ENCODE results near the gene SIGLEC5. TPM values are rescaled to one million over a fixed set of nuclear protein-coding genes. Genes with fewer than 3 reads are reported as not detected.

Gene SIGLEC5
- total RNA-seq, 4 donors from 2014 or later, result 0.20 to 2.2 (median 1.6) TPM

GRCh38 chr19:51590441-51590840 is 39.8 kb downstream of the SIGLEC5 start:
- no peak for DNase-seq (ENCODE audit: low spot score in 2 of 2)
- no peak for TF ChIP-seq EP300 (IDR thresholded peaks at IDR 0.05)
- H3K4me3 ChIP-seq, result no peak overlapping the region
- H3K36me3 ChIP-seq, result peaks cover 0 to 49% (median 6%) of the 10 kb centered on the region in 3 donors
- peaks cover 0 to 21% (median 7%) of the 10 kb centered on the region in 4 donors for H3K4me1 ChIP-seq
- peaks cover 0 to 26% (median 3%) of the 10 kb centered on the region in 4 donors for H3K9me3 ChIP-seq
- no peaks in the 10 kb centered on the region for H3K27me3 ChIP-seq
- no peak overlapping the region for H3K27ac ChIP-seq
- WGBS, 2 donors, result 82 to 96% methylated on average over 3 of the region's 3 CpGs

- no peak for DNase-seq (ENCODE audit: low spot score in 2 of 2)
- Histone ChIP-seq H3K27me3 (no peaks in the 10 kb centered on the region), H3K4me3 (no peak overlapping the region), H3K27ac (no peak overlapping the region), H3K4me1 (peaks cover 0 to 15% (median 3%) of the 10 kb centered on the region in 4 donors), H3K36me3 (peaks cover 0 to 59% (median 6%) of the 10 kb centered on the region in 3 donors), H3K9me3 (peaks cover 0 to 30% (median 3%) of the 10 kb centered on the region in 4 donors)
- TF ChIP-seq EP300 (IDR thresholded peaks at IDR 0.05) (no peak), CTCF (IDR thresholded peaks at IDR 0.05) (no peak), POLR2A (IDR thresholded peaks at IDR 0.05) (no peak)
- WGBS, 2 donors, result 93 to 94% methylated on average over 2 of the region's 2 CpGs
Measured at GRCh38 chr19:51589511-51589910, 40.7 kb downstream of the SIGLEC5 start.

DNA sequence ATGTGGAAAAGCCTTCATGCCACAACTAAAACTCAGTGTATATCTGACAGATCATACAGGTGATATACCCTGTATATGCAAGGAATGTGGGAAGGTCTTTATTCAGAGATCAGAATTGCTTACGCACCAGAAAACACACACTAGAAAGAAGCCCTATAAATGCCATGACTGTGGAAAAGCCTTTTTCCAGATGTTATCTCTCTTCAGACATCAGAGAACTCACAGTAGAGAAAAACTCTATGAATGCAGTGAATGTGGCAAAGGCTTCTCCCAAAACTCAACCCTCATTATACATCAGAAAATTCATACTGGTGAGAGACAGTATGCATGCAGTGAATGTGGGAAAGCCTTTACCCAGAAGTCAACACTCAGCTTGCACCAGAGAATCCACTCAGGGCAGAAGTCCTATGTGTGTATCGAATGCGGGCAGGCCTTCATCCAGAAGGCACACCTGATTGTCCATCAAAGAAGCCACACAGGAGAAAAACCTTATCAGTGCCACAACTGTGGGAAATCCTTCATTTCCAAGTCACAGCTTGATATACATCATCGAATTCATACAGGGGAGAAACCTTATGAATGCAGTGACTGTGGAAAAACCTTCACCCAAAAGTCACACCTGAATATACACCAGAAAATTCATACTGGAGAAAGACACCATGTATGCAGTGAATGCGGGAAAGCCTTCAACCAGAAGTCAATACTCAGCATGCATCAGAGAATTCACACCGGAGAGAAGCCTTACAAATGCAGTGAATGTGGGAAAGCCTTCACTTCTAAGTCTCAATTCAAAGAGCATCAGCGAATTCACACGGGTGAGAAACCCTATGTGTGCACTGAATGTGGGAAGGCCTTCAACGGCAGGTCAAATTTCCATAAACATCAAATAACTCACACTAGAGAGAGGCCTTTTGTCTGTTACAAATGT is 42.7 kb downstream of the SIGLEC5 start:
- H3K9me3 ChIP-seq, result peaks cover 0 to 31% (median 3%) of the 10 kb centered on the region in 4 donors
- H3K4me3 ChIP-seq, result no peak overlapping the region
- H3K4me1 ChIP-seq, result no peaks in the 10 kb centered on the region
- H3K27ac ChIP-seq, result no peak overlapping the region
- no peak for DNase-seq (ENCODE audit: low spot score in 2 of 2)
- peaks cover 0 to 79% (median 10%) of the 10 kb centered on the region in 3 donors for H3K36me3 ChIP-seq
- TF ChIP-seq POLR2A (IDR thresholded peaks at IDR 0.05) (no peak), CTCF (IDR thresholded peaks at IDR 0.05) (no peak)
- no peaks in the 10 kb centered on the region for H3K27me3 ChIP-seq
- 94 to 97% methylated on average over 9 of the region's 9 CpGs for WGBS, 2 donors

GRCh38 chr19:51586799-51587198 is 43.4 kb downstream of the SIGLEC5 start:
- Histone ChIP-seq H3K4me1 (no peaks in the 10 kb centered on the region), H3K9me3 (peaks cover 0 to 31% (median 3%) of the 10 kb centered on the region in 4 donors), H3K36me3 (peaks cover 0 to 86% (median 13%) of the 10 kb centered on the region in 3 donors), H3K4me3 (no peak overlapping the region), H3K27ac (no peak overlapping the region), H3K27me3 (no peaks in the 10 kb centered on the region)
- no peak for DNase-seq (ENCODE audit: low spot score in 2 of 2)
- 92 to 98% methylated on average over 4 of the region's 4 CpGs for WGBS, 2 donors
- TF ChIP-seq CTCF (IDR thresholded peaks at IDR 0.05) (no peak), EP300 (IDR thresholded peaks at IDR 0.05) (no peak), POLR2A (IDR thresholded peaks at IDR 0.05) (no peak)

DNA sequence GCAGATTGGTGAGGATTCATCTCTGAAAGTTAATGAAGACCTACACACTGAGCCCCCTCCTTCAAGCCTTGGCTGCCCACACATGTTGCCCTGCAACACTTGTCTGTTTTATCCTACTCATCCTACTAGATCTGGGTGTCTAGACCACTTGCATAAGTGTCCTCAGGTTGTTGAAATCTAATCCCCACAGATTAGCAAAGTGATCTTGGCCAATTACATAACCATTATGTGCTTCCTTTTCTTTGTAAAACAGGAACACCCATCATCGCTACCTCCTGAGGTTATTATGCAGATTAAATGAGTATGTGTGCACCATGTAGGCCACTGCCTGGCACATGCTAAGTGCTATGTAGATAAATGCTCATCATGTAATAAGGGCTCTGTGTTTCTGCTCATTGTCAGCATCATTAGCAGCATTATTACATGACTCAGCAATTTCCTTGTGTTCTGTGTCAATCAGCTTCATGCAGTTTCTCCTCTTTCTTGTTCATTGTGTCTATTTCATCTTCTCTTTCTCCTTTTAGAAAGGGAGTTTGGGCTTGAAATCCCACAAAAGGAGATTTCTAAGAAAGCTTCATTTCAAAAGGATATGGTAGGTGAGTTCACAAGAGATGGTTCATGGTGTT is 44.0 kb downstream of the SIGLEC5 start:
- WGBS, 2 donors, result 64 to 92% methylated on average over 1 of the region's 1 CpG

More for the DNA sequence above, 44.0 kb downstream of the SIGLEC5 start:
- Histone ChIP-seq H3K36me3 (peaks cover 0 to 92% (median 13%) of the 10 kb centered on the region in 3 donors), H3K4me1 (no peaks in the 10 kb centered on the region), H3K27ac (no peak overlapping the region), H3K9me3 (peaks cover 0 to 31% (median 3%) of the 10 kb centered on the region in 4 donors), H3K4me3 (no peak overlapping the region), H3K27me3 (no peaks in the 10 kb centered on the region)
- TF ChIP-seq POLR2A (IDR thresholded peaks at IDR 0.05), result no peak
- TF ChIP-seq CTCF (IDR thresholded peaks at IDR 0.05), result no peak
- no peak for TF ChIP-seq EP300 (IDR thresholded peaks at IDR 0.05)
- no peak for DNase-seq (ENCODE audit: low spot score in 2 of 2)

Measured in tibial nerve (tissue), 4 donors.